Measurements from ENCODE around the gene TDRD9. TPM values are rescaled to one million over a fixed set of nuclear protein-coding genes. Genes with fewer than 3 reads are reported as not detected.

Gene TDRD9
- total and polyA plus RNA-seq, 2 experiments from 2014 or later = 0.24 TPM; not detected in 1

DNA sequence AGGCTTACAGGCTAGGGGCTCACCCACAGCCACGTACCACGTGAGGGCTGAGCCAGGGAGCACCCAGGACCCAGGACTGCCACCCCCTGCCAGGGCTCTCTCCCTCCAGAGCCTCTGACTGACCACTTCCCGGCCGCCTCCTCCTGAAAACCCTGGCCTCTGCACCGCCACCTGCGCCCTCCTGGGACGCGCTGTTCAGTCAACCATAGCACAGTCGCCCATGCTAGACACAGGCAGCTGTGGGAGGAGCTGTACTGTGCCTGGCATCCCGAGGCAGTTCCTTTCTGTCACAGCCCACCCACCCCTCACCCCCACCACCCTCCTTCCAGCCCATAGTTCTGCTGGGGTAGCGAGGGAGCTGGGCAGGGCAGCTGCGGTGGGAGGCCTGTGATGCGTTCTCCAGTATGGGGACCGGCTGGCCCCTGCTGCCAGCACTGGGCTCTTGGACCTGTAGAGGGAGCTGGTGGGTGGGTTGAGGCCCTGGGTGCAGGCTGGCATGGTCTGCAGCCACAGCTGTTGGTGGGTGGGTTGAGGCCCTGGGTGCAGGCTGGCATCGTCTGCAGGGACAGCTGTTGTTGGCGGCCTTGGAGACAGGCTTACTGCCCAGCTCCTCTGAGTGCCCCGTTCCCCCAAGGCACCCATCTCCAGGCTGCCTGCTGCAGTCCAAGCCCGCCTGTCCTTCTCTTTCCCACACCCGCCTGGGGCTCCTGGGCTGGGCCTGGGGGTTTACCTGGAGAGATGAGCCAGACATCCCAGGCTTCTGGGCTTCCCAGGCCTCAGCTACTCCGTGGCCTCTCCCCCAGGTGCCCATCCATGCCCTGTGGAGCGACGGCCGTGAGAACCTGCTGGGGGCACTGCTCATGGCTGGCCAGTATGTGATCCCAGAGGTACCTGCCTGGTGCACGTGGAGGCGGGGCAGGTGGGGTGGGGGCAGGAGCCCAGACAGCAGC lies 168.8 kb downstream of the TDRD9 start:
- no peak overlapping the region for H3K27ac Mint-ChIP-seq
- Histone ChIP-seq H4K20me1 (replicated peaks; ENCODE audit: insufficient read depth) (no peaks in the 10 kb centered on the region), H3K36me3 (ENCODE audit: insufficient read depth) (no peaks in the 10 kb centered on the region), H2AFZ (no peak overlapping the region), H3K4me1 (ENCODE audit: insufficient read depth) (peaks cover 5% of the 10 kb centered on the region; the same call in 1 of the 2 replicates), H3K4me3 (no peak overlapping the region), H3K79me2 (replicated peaks; ENCODE audit: insufficient read depth) (no peaks in the 10 kb centered on the region), H3K4me2 (no peak overlapping the region), H3K27me3 (ENCODE audit: insufficient read depth) (no peaks in the 10 kb centered on the region), H3K9me2 (ENCODE audit: insufficient read depth) (no peaks in the 10 kb centered on the region), H3K27ac (ENCODE audit: low read depth) (no peak overlapping the region), H3F3A (replicated peaks; ENCODE audit: low read depth) (no peaks in the 10 kb centered on the region)
- H3K4me3 Mint-ChIP-seq = no peak overlapping the region
- DNase-seq (ENCODE audit: low spot score) (peak; percentile 41), ATAC-seq (peak; percentile 39)
- no peak for TF ChIP-seq NANOG (IDR thresholded peaks at IDR 0.05; ENCODE audit: borderline replicate concordance)
- TF ChIP-seq, protein P1, sequence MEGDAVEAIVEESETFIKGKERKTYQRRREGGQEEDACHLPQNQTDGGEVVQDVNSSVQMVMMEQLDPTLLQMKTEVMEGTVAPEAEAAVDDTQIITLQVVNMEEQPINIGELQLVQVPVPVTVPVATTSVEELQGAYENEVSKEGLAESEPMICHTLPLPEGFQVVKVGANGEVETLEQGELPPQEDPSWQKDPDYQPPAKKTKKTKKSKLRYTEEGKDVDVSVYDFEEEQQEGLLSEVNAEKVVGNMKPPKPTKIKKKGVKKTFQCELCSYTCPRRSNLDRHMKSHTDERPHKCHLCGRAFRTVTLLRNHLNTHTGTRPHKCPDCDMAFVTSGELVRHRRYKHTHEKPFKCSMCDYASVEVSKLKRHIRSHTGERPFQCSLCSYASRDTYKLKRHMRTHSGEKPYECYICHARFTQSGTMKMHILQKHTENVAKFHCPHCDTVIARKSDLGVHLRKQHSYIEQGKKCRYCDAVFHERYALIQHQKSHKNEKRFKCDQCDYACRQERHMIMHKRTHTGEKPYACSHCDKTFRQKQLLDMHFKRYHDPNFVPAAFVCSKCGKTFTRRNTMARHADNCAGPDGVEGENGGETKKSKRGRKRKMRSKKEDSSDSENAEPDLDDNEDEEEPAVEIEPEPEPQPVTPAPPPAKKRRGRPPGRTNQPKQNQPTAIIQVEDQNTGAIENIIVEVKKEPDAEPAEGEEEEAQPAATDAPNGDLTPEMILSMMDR (conservative IDR thresholded peaks at IDR 0.05; ENCODE audit: low read depth in 2 of 2) = peak in 1 of 2 experiments; percentile 58; a peak in 2 of 4 replicates
- no peaks in the 10 kb centered on the region for H3K9me3 Mint-ChIP-seq
- H3K27me3 Mint-ChIP-seq (ENCODE audit: insufficient read depth, low read depth, poor library complexity) = peaks cover 4% of the 10 kb centered on the region
- H3K4me1 Mint-ChIP-seq = peaks cover 7% of the 10 kb centered on the region; the same call in 2 of the 3 replicates
- no peaks in the 10 kb centered on the region for H3K36me3 Mint-ChIP-seq (ENCODE audit: low read depth)

DNA sequence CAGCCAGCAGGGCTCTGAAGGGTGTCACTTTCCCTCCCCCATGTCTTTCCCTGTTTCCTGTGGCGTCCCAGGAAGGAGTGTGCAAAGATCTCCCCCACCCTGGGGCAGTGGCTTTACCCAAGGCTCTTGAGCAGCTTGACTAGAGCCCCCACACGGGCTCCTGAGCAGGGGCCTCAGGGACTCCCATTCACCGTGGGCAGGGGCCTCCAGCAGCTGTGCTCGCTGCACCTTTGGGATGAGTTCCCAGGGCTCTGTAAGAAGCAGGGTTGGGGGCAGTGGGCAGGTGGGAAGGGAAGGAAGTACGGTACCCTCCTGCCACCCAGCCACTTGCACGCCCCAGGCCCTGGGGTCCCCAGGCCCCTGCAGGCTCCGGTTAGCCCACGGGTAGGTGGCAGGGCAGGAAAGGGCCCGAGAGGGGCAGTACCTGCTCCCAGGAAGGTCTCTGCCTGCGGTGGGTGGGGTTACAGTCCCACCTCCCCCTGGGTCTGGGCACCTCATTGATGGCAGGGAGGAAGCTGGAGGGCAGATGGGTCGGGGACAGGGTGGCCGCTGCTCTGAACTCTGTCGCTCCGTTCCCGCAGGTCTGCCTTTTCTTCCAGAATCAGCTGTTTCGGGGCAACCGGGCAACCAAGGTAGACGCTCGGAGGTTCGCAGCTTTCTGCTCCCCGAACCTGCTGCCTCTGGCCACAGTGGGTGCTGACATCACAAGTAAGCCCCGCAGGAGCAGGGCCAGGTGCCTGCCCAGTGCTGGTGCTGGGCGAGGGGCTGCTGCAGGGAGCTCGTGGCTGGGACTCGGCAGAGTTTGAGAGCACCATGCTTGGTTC lies 170.2 kb downstream of the TDRD9 start:
- H2AFZ ChIP-seq = no peak overlapping the region
- DNase-seq (ENCODE audit: low spot score) (no peak), ATAC-seq (no peak)
- peaks cover 5% of the 10 kb centered on the region; the same call in 1 of the 2 replicates for H3K4me1 ChIP-seq (ENCODE audit: insufficient read depth)
- no peaks in the 10 kb centered on the region for H3K36me3 ChIP-seq (ENCODE audit: insufficient read depth)
- H3K9me2 ChIP-seq (ENCODE audit: insufficient read depth) = no peaks in the 10 kb centered on the region
- H3K9me3 Mint-ChIP-seq = no peaks in the 10 kb centered on the region
- H3F3A ChIP-seq (replicated peaks; ENCODE audit: low read depth) = no peaks in the 10 kb centered on the region
- no peak overlapping the region for H3K4me3 Mint-ChIP-seq
- no peak overlapping the region for H3K27ac Mint-ChIP-seq
- H3K27me3 Mint-ChIP-seq (ENCODE audit: insufficient read depth, low read depth, poor library complexity) = peaks cover 6% of the 10 kb centered on the region
- H3K36me3 Mint-ChIP-seq (ENCODE audit: low read depth) = no peaks in the 10 kb centered on the region
- no peak overlapping the region for H3K4me2 ChIP-seq
- H3K4me3 ChIP-seq = no peak overlapping the region
- no peaks in the 10 kb centered on the region for H3K79me2 ChIP-seq (replicated peaks; ENCODE audit: insufficient read depth)
- no peaks in the 10 kb centered on the region for H4K20me1 ChIP-seq (replicated peaks; ENCODE audit: insufficient read depth)
- peaks cover 7% of the 10 kb centered on the region; the same call in 2 of the 3 replicates for H3K4me1 Mint-ChIP-seq
- TF ChIP-seq, protein P1 (conservative IDR thresholded peaks at IDR 0.05; ENCODE audit: low read depth in 2 of 2) = no peak
- TF ChIP-seq ZNF114 (CRISPR knock-in tag; IDR thresholded peaks at IDR 0.05) (no peak), ZNF331 (CRISPR knock-in tag; IDR thresholded peaks at IDR 0.05; ENCODE audit: low read depth) (no peak)
- TF ChIP-seq, protein P2, sequence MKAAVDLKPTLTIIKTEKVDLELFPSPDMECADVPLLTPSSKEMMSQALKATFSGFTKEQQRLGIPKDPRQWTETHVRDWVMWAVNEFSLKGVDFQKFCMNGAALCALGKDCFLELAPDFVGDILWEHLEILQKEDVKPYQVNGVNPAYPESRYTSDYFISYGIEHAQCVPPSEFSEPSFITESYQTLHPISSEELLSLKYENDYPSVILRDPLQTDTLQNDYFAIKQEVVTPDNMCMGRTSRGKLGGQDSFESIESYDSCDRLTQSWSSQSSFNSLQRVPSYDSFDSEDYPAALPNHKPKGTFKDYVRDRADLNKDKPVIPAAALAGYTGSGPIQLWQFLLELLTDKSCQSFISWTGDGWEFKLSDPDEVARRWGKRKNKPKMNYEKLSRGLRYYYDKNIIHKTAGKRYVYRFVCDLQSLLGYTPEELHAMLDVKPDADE (IDR thresholded peaks at IDR 0.05) = no peak
- H3K27me3 ChIP-seq (ENCODE audit: insufficient read depth) = no peaks in the 10 kb centered on the region
- H3K27ac ChIP-seq (ENCODE audit: low read depth) = no peak overlapping the region

Data from GM23338 (cell line).